ENCODE data around the gene MLLT10.
"Not testable (repeated sequence)": the region's sequence is repeated elsewhere in the genome, so short reads cannot be mapped to it uniquely, and the experiment has no call there.

Gene MLLT10

DNA sequence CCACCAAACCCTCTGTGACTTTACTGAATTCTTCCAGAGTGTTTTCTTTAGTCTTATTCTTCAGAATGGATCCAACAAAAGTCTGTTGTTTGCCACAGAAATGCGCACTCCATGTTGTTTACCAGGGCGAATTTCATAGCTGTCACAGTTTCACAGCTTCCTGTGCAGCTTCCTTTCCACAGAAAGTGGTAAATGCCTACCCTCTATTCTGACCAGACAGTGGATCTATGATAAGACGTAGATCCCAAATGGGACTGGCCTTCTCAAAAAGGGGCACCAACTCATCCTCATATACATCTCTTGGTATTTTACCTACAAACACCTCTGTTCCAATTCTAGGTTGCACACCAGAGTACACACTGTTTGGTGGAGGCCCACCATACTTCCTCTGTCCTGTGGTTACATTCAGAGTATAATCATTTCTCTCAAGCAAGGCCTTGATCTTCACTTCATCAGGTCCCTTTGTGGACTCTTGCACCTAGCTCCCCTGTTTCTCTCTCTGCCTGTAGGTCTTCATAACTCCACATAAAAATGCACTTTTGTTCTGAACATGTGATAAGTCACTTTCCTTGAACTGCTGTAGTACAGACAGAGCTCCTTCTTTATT is 91.7 kb downstream of the MLLT10 start:
- H3K4me3 ChIP-seq (replicated peaks in 1 of 2; ENCODE audit: low read depth in 2 of 2, low read length in 2 of 2): no peak overlapping the region
- DNase-seq (ENCODE audit: low read depth in 2 of 2): no peak
- TF ChIP-seq, protein P1, sequence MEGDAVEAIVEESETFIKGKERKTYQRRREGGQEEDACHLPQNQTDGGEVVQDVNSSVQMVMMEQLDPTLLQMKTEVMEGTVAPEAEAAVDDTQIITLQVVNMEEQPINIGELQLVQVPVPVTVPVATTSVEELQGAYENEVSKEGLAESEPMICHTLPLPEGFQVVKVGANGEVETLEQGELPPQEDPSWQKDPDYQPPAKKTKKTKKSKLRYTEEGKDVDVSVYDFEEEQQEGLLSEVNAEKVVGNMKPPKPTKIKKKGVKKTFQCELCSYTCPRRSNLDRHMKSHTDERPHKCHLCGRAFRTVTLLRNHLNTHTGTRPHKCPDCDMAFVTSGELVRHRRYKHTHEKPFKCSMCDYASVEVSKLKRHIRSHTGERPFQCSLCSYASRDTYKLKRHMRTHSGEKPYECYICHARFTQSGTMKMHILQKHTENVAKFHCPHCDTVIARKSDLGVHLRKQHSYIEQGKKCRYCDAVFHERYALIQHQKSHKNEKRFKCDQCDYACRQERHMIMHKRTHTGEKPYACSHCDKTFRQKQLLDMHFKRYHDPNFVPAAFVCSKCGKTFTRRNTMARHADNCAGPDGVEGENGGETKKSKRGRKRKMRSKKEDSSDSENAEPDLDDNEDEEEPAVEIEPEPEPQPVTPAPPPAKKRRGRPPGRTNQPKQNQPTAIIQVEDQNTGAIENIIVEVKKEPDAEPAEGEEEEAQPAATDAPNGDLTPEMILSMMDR (IDR thresholded peaks at IDR 0.05; ENCODE audit: low read depth, low read length): no peak

DNA sequence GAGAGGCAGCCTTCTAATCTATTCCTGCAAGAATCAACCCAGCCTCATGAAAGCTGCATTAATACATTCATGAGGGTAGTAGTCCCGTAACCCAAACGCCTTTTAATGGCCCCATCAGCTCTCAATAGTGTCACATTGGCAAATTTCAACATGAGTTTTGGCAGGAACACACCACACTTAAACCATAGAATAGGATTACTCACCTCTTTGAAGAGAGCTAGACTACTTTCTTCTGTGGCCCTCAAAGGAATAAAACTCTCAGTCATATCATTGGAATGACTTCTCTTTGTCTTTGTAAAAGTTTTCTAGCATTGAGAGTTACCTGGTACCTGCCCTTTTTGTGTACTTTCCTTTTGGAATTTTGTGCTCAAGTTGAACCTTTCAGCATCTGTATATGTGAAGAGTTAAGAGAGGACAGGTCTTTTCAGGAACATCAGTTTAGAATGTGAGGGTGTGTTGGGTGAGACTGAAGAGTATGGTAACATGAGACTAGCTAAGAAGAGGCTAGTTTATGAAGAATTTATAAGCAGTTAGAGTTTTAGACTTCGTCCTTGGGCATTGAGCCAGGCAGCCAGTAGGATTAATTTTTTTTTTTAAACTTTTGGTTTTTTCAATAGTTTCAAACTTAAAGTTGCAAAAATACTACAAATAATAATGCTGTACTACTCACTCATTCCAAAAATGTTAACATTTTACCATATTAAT is 92.6 kb downstream of the MLLT10 start:
- DNase-seq (ENCODE audit: low read depth in 2 of 2): peak in 1 of 2 donors; percentile 61
- H3K4me3 ChIP-seq (replicated peaks in 1 of 2; ENCODE audit: low read depth in 2 of 2, low read length in 2 of 2): no peak overlapping the region
- TF ChIP-seq, protein P1 (IDR thresholded peaks at IDR 0.05; ENCODE audit: low read depth, low read length): no peak

DNA sequence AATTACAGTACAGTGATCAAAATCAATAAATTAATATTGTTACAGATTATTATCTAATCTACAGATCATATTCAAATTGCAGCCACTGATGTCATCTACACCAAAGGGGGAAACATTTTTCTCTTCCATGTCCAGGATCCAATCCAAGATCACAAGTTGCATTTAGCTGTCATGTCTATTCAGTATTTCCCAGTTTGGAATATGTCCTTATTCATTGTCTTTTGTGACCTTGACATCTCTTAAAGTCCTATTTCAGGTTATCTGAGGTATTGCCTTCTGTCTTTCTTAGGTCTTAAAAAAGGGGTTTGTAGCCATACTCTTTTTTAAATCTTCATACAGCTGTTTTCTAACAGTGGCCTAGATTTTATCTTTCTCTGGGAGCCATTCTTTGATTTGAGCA is 93.3 kb downstream of the MLLT10 start:
- no peak for DNase-seq (ENCODE audit: low read depth in 2 of 2)
- no peak overlapping the region for H3K4me3 ChIP-seq (replicated peaks in 1 of 2; ENCODE audit: low read depth in 2 of 2, low read length in 2 of 2)
- TF ChIP-seq, protein P1 (IDR thresholded peaks at IDR 0.05; ENCODE audit: low read depth, low read length): no peak

DNA sequence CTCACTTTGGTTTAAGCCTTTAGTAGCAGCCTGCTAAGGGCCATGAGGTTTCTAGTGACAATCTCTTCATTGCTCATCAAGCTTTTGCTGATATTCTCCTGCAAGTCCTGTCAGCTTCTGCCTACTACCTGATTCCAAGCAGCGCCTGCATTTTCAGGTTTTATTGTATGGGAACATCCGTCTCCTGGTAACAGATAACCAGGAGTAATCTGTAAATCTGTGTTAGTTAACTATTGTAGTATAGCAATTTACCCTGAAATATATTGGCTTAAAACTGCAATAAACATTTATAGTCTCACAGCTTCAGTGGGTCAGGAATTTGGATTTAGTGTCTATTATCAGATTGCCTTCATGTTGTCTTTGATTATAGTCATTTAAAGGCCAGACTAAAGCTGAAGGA is 94.0 kb downstream of the MLLT10 start:
- no peak overlapping the region for H3K4me3 ChIP-seq (replicated peaks in 1 of 2; ENCODE audit: low read depth in 2 of 2, low read length in 2 of 2)
- TF ChIP-seq, protein P1 (IDR thresholded peaks at IDR 0.05; ENCODE audit: low read depth, low read length): no peak

DNA sequence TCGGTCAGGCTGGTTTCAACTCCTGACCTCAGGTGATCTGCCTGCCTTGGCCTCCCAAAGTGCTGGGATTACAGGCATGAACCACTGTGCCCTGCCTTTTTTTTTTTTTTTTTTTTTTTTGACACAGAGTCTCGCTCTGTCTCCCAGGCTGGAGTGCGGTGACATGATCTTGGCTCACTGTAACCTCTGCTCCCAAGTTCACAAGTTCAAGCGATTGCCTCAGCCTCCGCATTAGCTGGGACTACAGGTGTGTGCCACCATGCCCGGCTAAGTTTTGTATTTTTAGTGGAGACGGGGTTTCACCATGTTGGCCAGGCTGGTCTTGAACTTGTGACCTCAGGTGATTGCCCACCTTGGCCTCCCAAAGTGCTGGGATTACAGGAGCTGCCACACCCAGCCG is 94.6 kb downstream of the MLLT10 start:
- H3K4me3 ChIP-seq (replicated peaks in 1 of 2; ENCODE audit: low read depth in 2 of 2, low read length in 2 of 2); DNase-seq (ENCODE audit: low read depth in 2 of 2): not testable (repeated sequence)

More for the DNA sequence above, 94.0 kb downstream of the MLLT10 start:
- no peak for DNase-seq (ENCODE audit: low read depth in 2 of 2)

GRCh38 chr10:21634599-21635365 is 100.8 kb downstream of the MLLT10 start:
- no peak overlapping the region for H3K4me3 ChIP-seq (replicated peaks in 1 of 2; ENCODE audit: low read depth in 2 of 2, low read length in 2 of 2)
- peak in 1 of 2 donors; percentile 25 for DNase-seq (ENCODE audit: low read depth in 2 of 2)
- TF ChIP-seq, protein P1 (IDR thresholded peaks at IDR 0.05; ENCODE audit: low read depth, low read length): no peak

GRCh38 chr10:21637795-21638194 is 103.8 kb downstream of the MLLT10 start:
- no peak for DNase-seq (ENCODE audit: low read depth in 2 of 2)
- TF ChIP-seq, protein P1 (IDR thresholded peaks at IDR 0.05; ENCODE audit: low read depth, low read length): no peak

More at GRCh38 chr10:21637795-21638194, 103.8 kb downstream of the MLLT10 start:
- no peak overlapping the region for H3K4me3 ChIP-seq (replicated peaks in 1 of 2; ENCODE audit: low read depth in 2 of 2, low read length in 2 of 2)

Data from cardiac fibroblast (primary cell).